Spleen (tissue), 7 donors: ENCODE measurements around the gene NRCAM.

ENCODE experiments used
- POLR2A ChIP-seq, 3 donors: fragments of 450-650 bp; IDR thresholded peaks; one replicate each; pipeline ENCODE4 v1.5.1; 2017; ENCODE audit warnings: antibody characterized with exemption in 3 of 3, mild to moderate bottlenecking in 1 of 3
- TF ChIP-seq, protein P1 (sequence below), 11 experiments: fragments of 200-600 bp in 7 of 11; fragments of 450-650 bp in 4 of 11; sonication (generic) in 4 of 11; IDR thresholded peaks in 8 of 11; conservative IDR thresholded peaks in 3 of 11; 1 replicate in 7 of 11; 2 replicates in 4 of 11; pipeline versions ENCODE4 v1.4.0 to v1.8.0; 2016 to 2021; ENCODE audit warnings: antibody characterized with exemption in 11 of 11, inconsistent platforms in 4 of 11, mild to moderate bottlenecking in 1 of 11
- donor health status: DM: no; HTN: no; CAD: no; lungs with moderate emphysema.
- donor health status: DM: no; HTN: no; CAD: no.
- donor health status: DM: no; HTN: no; CAD: no.

DNA sequence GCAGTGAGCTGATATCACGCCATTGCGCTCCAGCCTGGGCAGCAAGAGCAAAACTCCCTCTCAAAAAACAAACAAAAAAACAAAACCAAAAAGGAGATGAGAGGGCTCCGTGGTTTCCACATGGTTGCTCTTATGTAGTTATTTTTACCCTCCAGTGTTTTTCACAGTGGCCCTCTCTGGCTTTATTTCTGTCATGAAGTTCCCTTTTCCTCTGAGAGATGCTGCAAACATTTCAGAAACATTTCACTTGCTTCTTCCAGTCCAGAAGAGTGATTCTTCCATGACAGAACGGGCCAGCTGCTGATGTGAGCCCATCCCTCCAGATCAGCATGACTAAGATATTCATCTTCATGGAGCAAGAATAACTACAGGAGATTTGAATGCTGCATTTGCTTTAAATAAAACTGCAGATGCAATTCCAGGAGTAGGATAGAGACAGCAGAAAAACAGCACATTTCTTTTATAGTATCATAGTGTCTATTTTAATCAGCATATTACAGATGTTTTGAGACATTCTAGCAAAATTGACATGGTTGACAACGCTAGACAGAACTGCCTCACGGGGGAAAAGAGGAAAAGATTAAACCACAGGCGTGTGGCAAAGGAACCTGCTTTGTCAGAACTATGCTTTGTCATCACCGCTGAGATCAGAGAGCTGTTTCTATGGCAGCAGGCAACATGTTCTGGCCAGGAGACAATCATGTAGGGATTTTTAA, 40.3 kb downstream of the NRCAM start:
- no peak for TF ChIP-seq POLR2A (IDR thresholded peaks at IDR 0.05)
- TF ChIP-seq, protein P1, sequence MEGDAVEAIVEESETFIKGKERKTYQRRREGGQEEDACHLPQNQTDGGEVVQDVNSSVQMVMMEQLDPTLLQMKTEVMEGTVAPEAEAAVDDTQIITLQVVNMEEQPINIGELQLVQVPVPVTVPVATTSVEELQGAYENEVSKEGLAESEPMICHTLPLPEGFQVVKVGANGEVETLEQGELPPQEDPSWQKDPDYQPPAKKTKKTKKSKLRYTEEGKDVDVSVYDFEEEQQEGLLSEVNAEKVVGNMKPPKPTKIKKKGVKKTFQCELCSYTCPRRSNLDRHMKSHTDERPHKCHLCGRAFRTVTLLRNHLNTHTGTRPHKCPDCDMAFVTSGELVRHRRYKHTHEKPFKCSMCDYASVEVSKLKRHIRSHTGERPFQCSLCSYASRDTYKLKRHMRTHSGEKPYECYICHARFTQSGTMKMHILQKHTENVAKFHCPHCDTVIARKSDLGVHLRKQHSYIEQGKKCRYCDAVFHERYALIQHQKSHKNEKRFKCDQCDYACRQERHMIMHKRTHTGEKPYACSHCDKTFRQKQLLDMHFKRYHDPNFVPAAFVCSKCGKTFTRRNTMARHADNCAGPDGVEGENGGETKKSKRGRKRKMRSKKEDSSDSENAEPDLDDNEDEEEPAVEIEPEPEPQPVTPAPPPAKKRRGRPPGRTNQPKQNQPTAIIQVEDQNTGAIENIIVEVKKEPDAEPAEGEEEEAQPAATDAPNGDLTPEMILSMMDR (IDR thresholded peaks at IDR 0.05 in 8 of 11, conservative IDR thresholded peaks at IDR 0.05 in 3 of 11) = no peak
